ENCODE data around the gene KIF19. TPM values are rescaled to one million over a fixed set of nuclear protein-coding genes. Genes with fewer than 3 reads are reported as not detected.

The KIF19 gene
- total RNA-seq, 1 experiment from 2014 or later = not detected

DNA sequence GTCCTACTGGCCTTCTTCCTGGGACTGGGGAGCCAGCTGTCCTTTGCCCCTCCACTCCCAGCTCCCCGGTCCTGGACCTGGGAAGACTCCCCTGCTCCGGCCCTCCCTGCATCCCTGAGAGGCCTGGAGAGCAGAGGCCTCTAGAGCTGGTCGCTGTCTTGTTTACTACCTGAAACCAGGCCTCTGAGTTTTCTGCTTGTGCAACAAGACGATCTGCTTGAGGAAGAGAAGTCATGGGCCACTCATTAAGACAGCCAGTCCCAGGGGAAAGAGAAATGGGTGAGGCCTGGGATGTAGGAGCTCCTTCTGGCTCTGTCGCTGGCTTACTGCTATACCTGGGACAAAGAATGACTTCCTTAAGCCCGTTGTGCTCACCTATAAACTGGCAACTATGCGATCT, 76.0 kb downstream of the KIF19 start:
- H4K20me1 ChIP-seq (ENCODE audit: low read length) = no peaks in the 10 kb centered on the region
- ATAC-seq = no peak
- no peak for TF ChIP-seq EZH2 (IDR thresholded peaks at IDR 0.05; ENCODE audit: low read length, unreplicated experiment)
- TF ChIP-seq, protein P1, sequence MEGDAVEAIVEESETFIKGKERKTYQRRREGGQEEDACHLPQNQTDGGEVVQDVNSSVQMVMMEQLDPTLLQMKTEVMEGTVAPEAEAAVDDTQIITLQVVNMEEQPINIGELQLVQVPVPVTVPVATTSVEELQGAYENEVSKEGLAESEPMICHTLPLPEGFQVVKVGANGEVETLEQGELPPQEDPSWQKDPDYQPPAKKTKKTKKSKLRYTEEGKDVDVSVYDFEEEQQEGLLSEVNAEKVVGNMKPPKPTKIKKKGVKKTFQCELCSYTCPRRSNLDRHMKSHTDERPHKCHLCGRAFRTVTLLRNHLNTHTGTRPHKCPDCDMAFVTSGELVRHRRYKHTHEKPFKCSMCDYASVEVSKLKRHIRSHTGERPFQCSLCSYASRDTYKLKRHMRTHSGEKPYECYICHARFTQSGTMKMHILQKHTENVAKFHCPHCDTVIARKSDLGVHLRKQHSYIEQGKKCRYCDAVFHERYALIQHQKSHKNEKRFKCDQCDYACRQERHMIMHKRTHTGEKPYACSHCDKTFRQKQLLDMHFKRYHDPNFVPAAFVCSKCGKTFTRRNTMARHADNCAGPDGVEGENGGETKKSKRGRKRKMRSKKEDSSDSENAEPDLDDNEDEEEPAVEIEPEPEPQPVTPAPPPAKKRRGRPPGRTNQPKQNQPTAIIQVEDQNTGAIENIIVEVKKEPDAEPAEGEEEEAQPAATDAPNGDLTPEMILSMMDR (conservative IDR thresholded peaks at IDR 0.05; ENCODE audit: low read depth, low read length) = no peak
- TF ChIP-seq EZH2phosphoT487 (IDR thresholded peaks at IDR 0.05; ENCODE audit: borderline replicate concordance, low read length) = no peak
- H3K27ac ChIP-seq (ENCODE audit: low read length) = no peak overlapping the region
- ChIA-PET CTCF (interaction anchor here (0.5 to 0.7 kb wide), 3 partner anchors 23 to 163 kb away, joined by 3 to 4 read pairs (median 3); no protein-coding TSS in a partner anchor), POLR2A (ENCODE audit: unreplicated experiment) (no interaction called here)
- no peaks in the 10 kb centered on the region for H3K79me2 ChIP-seq (ENCODE audit: low read length)
- H3K4me3 ChIP-seq (ENCODE audit: low read length) = no peak overlapping the region
- H3K27me3 ChIP-seq (ENCODE audit: low read length) = no peaks in the 10 kb centered on the region
- no TSS peak for BruUV-seq (replicated peaks)
- H3F3A ChIP-seq (ENCODE audit: low read length, unreplicated experiment) = no peaks in the 10 kb centered on the region
- no peak for DNase-seq
- H3K4me2 ChIP-seq (ENCODE audit: low read length) = no peak overlapping the region
- H3K36me3 ChIP-seq (ENCODE audit: low read depth, low read length) = no peaks in the 10 kb centered on the region
- H3K9ac ChIP-seq (ENCODE audit: low read length) = no peak overlapping the region
- intact Hi-C loops (cut with micrococcal nuclease) = no loop called here
- no peaks in the 10 kb centered on the region for H3K4me1 ChIP-seq (ENCODE audit: insufficient read depth, low read length)
- no peaks in the 10 kb centered on the region for H3K9me3 ChIP-seq (ENCODE audit: low read length)
- H3K9me2 ChIP-seq (replicated peaks; ENCODE audit: low read length) = no peaks in the 10 kb centered on the region
- no peak overlapping the region for H2AFZ ChIP-seq (ENCODE audit: low read length)

DNA sequence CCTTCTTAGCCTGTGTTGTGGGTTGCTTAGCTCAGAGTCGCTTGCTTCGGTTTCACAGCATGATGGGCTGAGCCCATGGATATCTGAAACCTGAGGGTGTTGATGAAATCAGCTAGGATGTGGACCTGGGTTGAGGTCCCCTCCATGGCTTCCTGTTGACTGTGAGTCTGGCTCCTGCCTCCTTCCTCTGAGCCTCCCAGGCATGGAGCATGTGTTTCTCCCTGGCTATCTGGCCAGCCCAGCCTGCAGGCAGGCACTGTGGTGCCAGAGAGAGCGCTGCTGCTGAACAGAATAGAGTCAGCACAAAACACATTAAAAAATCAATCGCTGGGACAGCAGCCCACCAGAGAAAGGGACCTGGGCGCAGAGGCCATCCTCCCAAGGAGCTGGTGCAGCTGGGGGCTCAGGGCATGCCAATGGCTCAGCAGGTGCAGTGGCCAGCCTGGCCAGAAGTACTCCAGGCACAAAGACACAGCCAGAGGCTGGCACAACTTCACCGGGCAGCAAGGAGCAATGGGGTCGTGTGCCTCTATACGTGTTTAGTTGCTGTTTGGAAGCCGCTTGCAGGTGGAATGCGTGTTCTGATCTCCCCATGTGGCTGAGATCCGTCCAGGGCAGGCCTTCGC, 77.6 kb downstream of the KIF19 start:
- Histone ChIP-seq H3K9me3 (ENCODE audit: low read length) (no peaks in the 10 kb centered on the region), H3K4me3 (ENCODE audit: low read length) (no peak overlapping the region), H3K9me2 (replicated peaks; ENCODE audit: low read length) (no peaks in the 10 kb centered on the region), H3K27me3 (ENCODE audit: low read length) (no peaks in the 10 kb centered on the region), H3F3A (ENCODE audit: low read length, unreplicated experiment) (no peaks in the 10 kb centered on the region), H2AFZ (ENCODE audit: low read length) (no peak overlapping the region), H3K36me3 (ENCODE audit: low read depth, low read length) (no peaks in the 10 kb centered on the region), H3K27ac (ENCODE audit: low read length) (no peak overlapping the region), H3K4me1 (ENCODE audit: insufficient read depth, low read length) (peaks cover 3% of the 10 kb centered on the region; the same call in 1 of the 2 replicates), H3K9ac (ENCODE audit: low read length) (no peak overlapping the region), H3K79me2 (ENCODE audit: low read length) (no peaks in the 10 kb centered on the region), H4K20me1 (ENCODE audit: low read length) (no peaks in the 10 kb centered on the region), H3K4me2 (ENCODE audit: low read length) (no peak overlapping the region)
- TF ChIP-seq EZH2phosphoT487 (IDR thresholded peaks at IDR 0.05; ENCODE audit: borderline replicate concordance, low read length) (no peak), EZH2 (IDR thresholded peaks at IDR 0.05; ENCODE audit: low read length, unreplicated experiment) (no peak)
- TF ChIP-seq, protein P1 (conservative IDR thresholded peaks at IDR 0.05; ENCODE audit: low read depth, low read length) = no peak
- ChIA-PET CTCF (no interaction called here), POLR2A (ENCODE audit: unreplicated experiment) (interaction anchor here (0.7 kb wide), 1 partner anchor 10 kb away, joined by 3 read pairs; no protein-coding TSS in a partner anchor)
- ATAC-seq = no peak
- intact Hi-C loops (cut with micrococcal nuclease) = no loop called here
- BruUV-seq (replicated peaks) = no TSS peak
- no peak for DNase-seq

DNA sequence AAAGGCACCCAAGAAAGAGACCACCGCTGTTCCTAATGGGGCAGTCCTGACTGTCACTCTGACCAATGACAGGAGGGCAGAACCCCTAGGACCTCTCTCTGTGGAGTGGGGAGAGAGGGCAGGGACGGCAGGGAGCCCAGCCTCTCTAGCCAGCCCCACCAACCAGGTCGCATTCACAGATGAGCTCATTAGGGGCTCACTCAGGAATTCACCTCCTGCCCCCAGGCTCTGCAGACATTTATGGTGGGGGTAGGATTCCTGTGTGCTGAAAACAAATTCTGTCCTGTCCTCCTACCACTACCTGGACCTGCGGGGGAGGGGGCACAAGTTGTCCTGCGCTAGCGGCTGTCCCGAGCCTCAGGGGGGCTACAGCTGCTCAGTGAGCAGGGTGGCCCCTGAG, 78.2 kb downstream of the KIF19 start:
- Histone ChIP-seq H3K79me2 (ENCODE audit: low read length) (no peaks in the 10 kb centered on the region), H3K9me2 (replicated peaks; ENCODE audit: low read length) (no peaks in the 10 kb centered on the region), H3K36me3 (ENCODE audit: low read depth, low read length) (no peaks in the 10 kb centered on the region), H3K9ac (ENCODE audit: low read length) (no peak overlapping the region), H3F3A (ENCODE audit: low read length, unreplicated experiment) (no peaks in the 10 kb centered on the region), H3K4me1 (ENCODE audit: insufficient read depth, low read length) (peaks cover 6% of the 10 kb centered on the region; the same call in 1 of the 2 replicates), H3K4me3 (ENCODE audit: low read length) (no peak overlapping the region), H3K27me3 (ENCODE audit: low read length) (no peaks in the 10 kb centered on the region), H3K4me2 (ENCODE audit: low read length) (no peak overlapping the region), H2AFZ (ENCODE audit: low read length) (0 out of 2 replicates have a peak overlapping the region, but pooled peaks have one; percentile 18), H3K9me3 (ENCODE audit: low read length) (no peaks in the 10 kb centered on the region), H4K20me1 (ENCODE audit: low read length) (no peaks in the 10 kb centered on the region), H3K27ac (ENCODE audit: low read length) (no peak overlapping the region)
- CTCF ChIA-PET = no interaction called here
- BruUV-seq (replicated peaks) = no TSS peak
- POLR2A ChIA-PET (ENCODE audit: unreplicated experiment) = interaction anchor here (0.7 kb wide), 1 partner anchor 9 kb away, joined by 3 read pairs; no protein-coding TSS in a partner anchor
- no peak for DNase-seq
- TF ChIP-seq, protein P1 (conservative IDR thresholded peaks at IDR 0.05; ENCODE audit: low read depth, low read length) = no peak
- TF ChIP-seq EZH2 (IDR thresholded peaks at IDR 0.05; ENCODE audit: low read length, unreplicated experiment) (no peak), EZH2phosphoT487 (IDR thresholded peaks at IDR 0.05; ENCODE audit: borderline replicate concordance, low read length) (no peak)
- intact Hi-C loops (cut with micrococcal nuclease) = no loop called here
- no peak for ATAC-seq
